IMR-90 (cell line): ENCODE results near the gene PLB1. TPM values are rescaled to one million over a fixed set of nuclear protein-coding genes. Genes with fewer than 3 reads are reported as not detected.

ENCODE experiments used
- ATAC-seq: fragments of 200-7000 bp; cut with Tn5 transposase; 2 replicates; pipeline ENCODE4 v1.9.1; 2020; ENCODE audit warnings: low read depth, mild to moderate bottlenecking, moderate library complexity
- BruUV-seq: library from RNA; stranded (reverse); fragments of 400-500 nt; replicated peaks from 2 replicates; lab custom pipeline; 2021; lab: Mats Ljungman, UMichigan
- CTCF ChIA-PET: fragments of 300-600 bp; formaldehyde crosslinking; extraction: SDS; loops from one replicate; lab custom pipeline; 2021; ENCODE audit warnings: antibody characterized with exemption; lab: Yijun Ruan, JAX
- POLR2A ChIA-PET: fragments of 300-600 bp; sonication (Branson Sonifier 250); formaldehyde crosslinking; loops from one replicate; lab custom pipeline; 2022; ENCODE audit warnings: antibody characterized with exemption; ENCODE audit not compliant: unreplicated experiment; lab: Charles Lee
- DNase-seq: peaks from one replicate; pipeline ENCODE4 v3.0.0; 2013
- H2AFZ ChIP-seq: replicated peaks from 2 replicates; pipeline ENCODE3; 2013; ENCODE audit warnings: low read length, mild to moderate bottlenecking; ENCODE audit not compliant: poor library complexity
- H2AK5ac ChIP-seq: 2 replicates; pipeline ENCODE4 v1.6.1; 2013; ENCODE audit warnings: low read depth, low read length, inconsistent platforms
- H2AK9ac ChIP-seq: replicated peaks from 2 replicates; pipeline ENCODE3; 2013; ENCODE audit warnings: mild to moderate bottlenecking, low read depth, low read length, moderate library complexity; ENCODE audit not compliant: poor library complexity
- H2BK120ac ChIP-seq: 2 replicates; pipeline ENCODE4 v1.6.1; 2013; ENCODE audit warnings: low read depth, low read length, inconsistent platforms
- H2BK15ac ChIP-seq: 3 replicates; pipeline ENCODE4 v1.6.1; 2013; ENCODE audit warnings: low read depth, low read length, inconsistent platforms
- H2BK20ac ChIP-seq: 2 replicates; pipeline ENCODE4 v1.6.1; 2013; ENCODE audit warnings: low read depth, mild to moderate bottlenecking, inconsistent platforms, low read length, moderate library complexity
- H2BK5ac ChIP-seq: 2 replicates; pipeline ENCODE4 v1.6.1; 2013; ENCODE audit warnings: mild to moderate bottlenecking, low read depth, low read length, inconsistent platforms; ENCODE audit not compliant: poor library complexity, severe bottlenecking
- H3K14ac ChIP-seq: replicated peaks from 2 replicates; pipeline ENCODE4 v1.6.1; 2013; ENCODE audit warnings: low read depth, low read length, inconsistent platforms
- H3K18ac ChIP-seq: 2 replicates; pipeline ENCODE4 v1.6.1; 2013; ENCODE audit warnings: low read depth, low read length, control low read depth
- H3K23ac ChIP-seq: 2 replicates; pipeline ENCODE4 v1.6.1; 2013; ENCODE audit warnings: low read depth, low read length, inconsistent platforms
- H3K27ac ChIP-seq: 2 replicates; pipeline ENCODE4 v1.5.1; 2013; ENCODE audit warnings: mild to moderate bottlenecking, control low read depth, low read length; ENCODE audit not compliant: insufficient read depth
- H3K27me3 ChIP-seq: 2 replicates; pipeline ENCODE4 v1.6.1; 2013; ENCODE audit warnings: low read length; ENCODE audit not compliant: control insufficient read depth, insufficient read depth
- H3K36me3 ChIP-seq: 2 replicates; pipeline ENCODE4 v1.6.1; 2013; ENCODE audit warnings: low read length, mixed read lengths; ENCODE audit not compliant: control insufficient read depth, insufficient read depth
- H3K4ac ChIP-seq: 2 replicates; pipeline ENCODE4 v1.6.1; 2013; ENCODE audit warnings: low read depth, low read length, inconsistent platforms
- H3K4me1 ChIP-seq: 2 replicates; pipeline ENCODE4 v1.6.1; 2013; ENCODE audit warnings: low read length, mixed read lengths; ENCODE audit not compliant: control insufficient read depth, insufficient read depth
- H3K4me2 ChIP-seq: 2 replicates; pipeline ENCODE4 v1.6.1; 2013; ENCODE audit warnings: low read depth, mild to moderate bottlenecking, control low read depth, low read length, moderate library complexity
- H3K4me3 ChIP-seq: 2 replicates; pipeline ENCODE4 v1.5.1; 2013; ENCODE audit warnings: low read depth, mild to moderate bottlenecking, control low read depth, low read length, moderate library complexity; ENCODE audit not compliant: insufficient read depth
- H3K56ac ChIP-seq: 2 replicates; pipeline ENCODE4 v1.6.1; 2013; ENCODE audit warnings: low read length, inconsistent platforms; ENCODE audit not compliant: insufficient read depth; ENCODE audit errors: extremely low read depth
- H3K79me1 ChIP-seq, 2 experiments: 2 replicates each; pipeline ENCODE4 v1.6.1; 2013; ENCODE audit warnings: low read length in 2 of 2, inconsistent platforms in 1 of 2, low read depth in 1 of 2
- H3K9ac ChIP-seq: 2 replicates; pipeline ENCODE4 v1.6.1; 2013; ENCODE audit warnings: low read depth, low read length, control low read depth
- H3K9me1 ChIP-seq: 2 replicates; pipeline ENCODE4 v1.6.1; 2013; ENCODE audit warnings: low read length, inconsistent platforms; ENCODE audit not compliant: insufficient read depth
- H3K9me3 ChIP-seq: 2 replicates; pipeline ENCODE4 v1.6.1; 2013; ENCODE audit warnings: low read length; ENCODE audit not compliant: control insufficient read depth, insufficient read depth
- H4K20me1 ChIP-seq: 2 replicates; pipeline ENCODE4 v1.6.1; 2013; ENCODE audit warnings: low read length, inconsistent platforms; ENCODE audit not compliant: insufficient read depth
- H4K5ac ChIP-seq: 2 replicates; pipeline ENCODE4 v1.6.1; 2013; ENCODE audit warnings: mild to moderate bottlenecking, low read depth, low read length, control low read depth
- H4K8ac ChIP-seq, 2 experiments: 2 replicates each; pipeline ENCODE4 v1.6.1; 2013; ENCODE audit warnings: low read depth in 2 of 2, low read length in 2 of 2, control low read depth in 1 of 2, inconsistent platforms in 1 of 2
- H4K91ac ChIP-seq: 2 replicates; pipeline ENCODE4 v1.6.1; 2013; ENCODE audit warnings: low read depth, low read length, inconsistent platforms; ENCODE audit not compliant: insufficient read depth
- BHLHE40 ChIP-seq: fragments of 150-350 bp; IDR thresholded peaks from 2 replicates; pipeline ENCODE4 v1.6.1; 2016; ENCODE audit warnings: mild to moderate bottlenecking, low read depth, low read length
- CEBPB ChIP-seq: IDR thresholded peaks from 2 replicates; pipeline ENCODE4 v1.6.1; 2012; ENCODE audit warnings: low read depth, low read length, improper control_type of control experiment
- CHD1 ChIP-seq: IDR thresholded peaks from 2 replicates; pipeline ENCODE4 v1.6.1; 2012; ENCODE audit warnings: low read depth, low read length, improper control_type of control experiment
- ELK1 ChIP-seq: fragments of 150-350 bp; IDR thresholded peaks from 2 replicates; pipeline ENCODE4 v1.6.1; 2016; ENCODE audit warnings: low read depth, mild to moderate bottlenecking, low read length, moderate library complexity, borderline replicate concordance
- FOS ChIP-seq: fragments of 150-350 bp; IDR thresholded peaks from 2 replicates; pipeline ENCODE4 v1.6.1; 2016; ENCODE audit warnings: low read depth, low read length
- MAFK ChIP-seq: IDR thresholded peaks from 2 replicates; pipeline ENCODE4 v1.6.1; 2012; ENCODE audit warnings: low read depth, low read length, improper control_type of control experiment
- MAZ ChIP-seq: IDR thresholded peaks from 2 replicates; pipeline ENCODE4 v1.6.1; 2012; ENCODE audit warnings: low read depth, mild to moderate bottlenecking, low read length, improper control_type of control experiment, moderate library complexity, borderline replicate concordance
- MXI1 ChIP-seq: IDR thresholded peaks from 2 replicates; pipeline ENCODE4 v1.6.1; 2012; ENCODE audit warnings: low read depth, mild to moderate bottlenecking, low read length, moderate library complexity, borderline replicate concordance
- NFE2L2 ChIP-seq: fragments of 150-350 bp; IDR thresholded peaks from 2 replicates; pipeline ENCODE4 v1.6.1; 2016; ENCODE audit warnings: low read depth, mild to moderate bottlenecking, low read length
- RCOR1 ChIP-seq: IDR thresholded peaks from 2 replicates; pipeline ENCODE4 v1.6.1; 2012; ENCODE audit warnings: mild to moderate bottlenecking, low read length, improper control_type of control experiment; ENCODE audit not compliant: insufficient replicate concordance
- RFX5 ChIP-seq: IDR thresholded peaks from 2 replicates; pipeline ENCODE4 v1.8.0; 2012; ENCODE audit warnings: low read depth, mild to moderate bottlenecking, low read length, moderate library complexity
- SMC3 ChIP-seq: fragments of 150-350 bp; IDR thresholded peaks from 2 replicates; pipeline ENCODE4 v1.6.1; 2016; ENCODE audit warnings: low read depth, mild to moderate bottlenecking, antibody characterized with exemption, low read length, moderate library complexity
- WGBS, 2 experiments: methylation state at CpG; one replicate each; pipeline versions ENCODE4 v1.1.5 to v1.1.7; 2013; ENCODE audit warnings: missing lambda C conversion rate in 2 of 2; ENCODE audit not compliant: insufficient read length in 1 of 2; ENCODE audit errors: extremely low coverage in 2 of 2; 5-methylcytosine and 5-hydroxymethylcytosine counted together
- dilution Hi-C: fragments of 300-500 bp; cut with HindIII; formaldehyde crosslinking; loops from one replicate; pipeline ENCODE4 v1.14.3; 2018; ENCODE audit warnings: low sequenced_read_pairs; ENCODE audit not compliant: unreplicated experiment
- in situ Hi-C: fragments of 300-500 bp; cut with MboI; formaldehyde crosslinking; loops from 3 replicates; pipeline ENCODE4 v1.14.3; 2019; ENCODE audit warnings: low sequenced_read_pairs, inconsistent platforms, mixed read lengths
- intact Hi-C: fragments of 100-400 bp; cut with micrococcal nuclease; formaldehyde crosslinking; loops from 2 replicates; pipeline ENCODE4 v1.10.0; 2022
- polyA plus RNA-seq, 3 experiments: library from polyadenylated mRNA; depleted of rRNA; stranded (reverse); fragments of >200 nt; gene quantifications; 2 replicates each; pipeline ENCODE4 v1.2.3, GENCODE V29; 2012; ENCODE audit warnings: low replicate concordance in 1 of 3
- total RNA-seq: library from RNA; depleted of rRNA; stranded (reverse); fragments of >200 nt; gene quantifications from 2 replicates; pipeline ENCODE4 v1.2.3, GENCODE V29; 2012
- TF ChIP-seq, protein P1 (sequence below): fragments of 150-350 bp; IDR thresholded peaks from 2 replicates; pipeline ENCODE4 v1.6.1; 2017; ENCODE audit warnings: mild to moderate bottlenecking, antibody characterized with exemption, low read length, low read depth
- TF ChIP-seq, protein P2 (sequence below): conservative IDR thresholded peaks from 2 replicates; pipeline ENCODE4 v1.5.1; 2012; ENCODE audit warnings: mild to moderate bottlenecking, low read depth, low read length, improper control_type of control experiment

Gene PLB1
- total and polyA plus RNA-seq, 2 of the 4 experiments (the other 2 are of a cell fraction): 0.74 to 0.90 TPM

DNA sequence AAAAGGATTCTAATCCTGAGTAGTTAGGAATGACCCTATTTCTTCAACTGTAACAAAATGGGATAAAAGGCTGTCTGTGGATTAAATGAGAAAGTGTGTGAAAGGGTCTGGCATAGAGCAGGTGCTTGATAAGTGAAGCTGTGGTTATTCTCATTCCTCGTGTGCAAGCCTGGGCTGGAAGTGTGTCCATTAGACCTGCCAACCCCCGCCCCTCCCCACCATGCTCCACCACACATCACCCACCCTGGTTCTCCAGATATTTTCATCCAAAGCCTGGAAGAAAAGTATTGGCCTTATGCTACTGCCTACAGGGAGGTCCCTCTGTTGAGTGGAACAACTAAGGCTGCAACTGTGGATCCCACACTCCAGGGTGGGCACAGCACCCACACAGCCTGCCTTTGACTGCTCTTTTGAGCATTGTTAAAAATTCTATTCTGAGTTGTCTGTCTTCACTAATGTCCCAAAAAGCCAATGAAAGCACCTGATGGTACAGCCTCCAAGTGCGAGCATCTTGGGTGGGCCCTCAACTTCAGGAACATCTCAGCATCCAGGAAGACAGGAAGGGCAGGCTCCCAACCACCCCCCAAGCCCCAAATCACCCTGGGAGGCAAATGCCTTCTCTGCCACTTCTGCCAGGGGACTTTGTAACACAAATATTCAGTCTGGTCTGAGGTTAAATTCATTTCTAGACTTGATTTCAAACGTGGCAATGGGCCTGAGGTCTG is 153.0 kb downstream of the PLB1 start:
- peaks cover 10% of the 10 kb centered on the region for H3K4me1 ChIP-seq
- WGBS, 2 experiments: no CpG with 5 or more reads among the region's 4 CpGs

More for the DNA sequence above, 153.0 kb downstream of the PLB1 start:
- H3K18ac ChIP-seq: no peak overlapping the region
- H2AK5ac ChIP-seq: peak overlapping the region; percentile 5; the same call in 1 of the 2 replicates
- DNase-seq: no peak
- H2BK15ac ChIP-seq: 0 out of 3 replicates have a peak overlapping the region, but pooled peaks have one; percentile 16
- H3K4ac ChIP-seq: no peak overlapping the region; the same call in none of the 2 replicates
- H2BK20ac ChIP-seq: no peak overlapping the region
- H2AK9ac ChIP-seq: no peak overlapping the region
- no peak overlapping the region for H3K56ac ChIP-seq
- H2BK5ac ChIP-seq: no peak overlapping the region
- no peaks in the 10 kb centered on the region for H3K27me3 ChIP-seq
- peak overlapping the region; percentile 37 for H2AFZ ChIP-seq
- ATAC-seq: no peak
- no TSS peak for BruUV-seq
- no peak overlapping the region for H3K4me3 ChIP-seq
- dilution Hi-C loops: no loop called here
- no peaks in the 10 kb centered on the region for H3K36me3 ChIP-seq
- no peak overlapping the region for H3K9ac ChIP-seq
- intact Hi-C loops: no loop called here
- H2BK120ac ChIP-seq: peak overlapping the region; percentile 48; the same call in 1 of the 2 replicates
- no peak overlapping the region for H3K14ac ChIP-seq
- H4K8ac ChIP-seq: 0 out of 4 replicates have a peak overlapping the region, but pooled peaks of 1 of the 2 experiments have one; percentile 10
- H3K27ac ChIP-seq: no peak overlapping the region
- no peak overlapping the region; the same call in 1 of the 2 replicates for H4K91ac ChIP-seq
- peaks cover 12% of the 10 kb centered on the region; the same call in 1 of the 2 replicates for H3K9me1 ChIP-seq
- H3K9me3 ChIP-seq: no peaks in the 10 kb centered on the region
- H3K79me1 ChIP-seq: no peaks in the 10 kb centered on the region
- H3K23ac ChIP-seq: no peak overlapping the region
- in situ Hi-C loops: no loop called here
- H4K20me1 ChIP-seq: no peaks in the 10 kb centered on the region
- H4K5ac ChIP-seq: no peak overlapping the region
- no peak overlapping the region for H3K4me2 ChIP-seq
- TF ChIP-seq, protein P1, sequence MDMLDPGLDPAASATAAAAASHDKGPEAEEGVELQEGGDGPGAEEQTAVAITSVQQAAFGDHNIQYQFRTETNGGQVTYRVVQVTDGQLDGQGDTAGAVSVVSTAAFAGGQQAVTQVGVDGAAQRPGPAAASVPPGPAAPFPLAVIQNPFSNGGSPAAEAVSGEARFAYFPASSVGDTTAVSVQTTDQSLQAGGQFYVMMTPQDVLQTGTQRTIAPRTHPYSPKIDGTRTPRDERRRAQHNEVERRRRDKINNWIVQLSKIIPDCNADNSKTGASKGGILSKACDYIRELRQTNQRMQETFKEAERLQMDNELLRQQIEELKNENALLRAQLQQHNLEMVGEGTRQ: no peak
- TF ChIP-seq RCOR1 (no peak), MXI1 (no peak), FOS (no peak), NFE2L2 (no peak), MAFK (no peak), CEBPB (no peak), MAZ (no peak), SMC3 (no peak), RFX5 (no peak), ELK1 (no peak), CHD1 (no peak), BHLHE40 (no peak)
- TF ChIP-seq, protein P2, sequence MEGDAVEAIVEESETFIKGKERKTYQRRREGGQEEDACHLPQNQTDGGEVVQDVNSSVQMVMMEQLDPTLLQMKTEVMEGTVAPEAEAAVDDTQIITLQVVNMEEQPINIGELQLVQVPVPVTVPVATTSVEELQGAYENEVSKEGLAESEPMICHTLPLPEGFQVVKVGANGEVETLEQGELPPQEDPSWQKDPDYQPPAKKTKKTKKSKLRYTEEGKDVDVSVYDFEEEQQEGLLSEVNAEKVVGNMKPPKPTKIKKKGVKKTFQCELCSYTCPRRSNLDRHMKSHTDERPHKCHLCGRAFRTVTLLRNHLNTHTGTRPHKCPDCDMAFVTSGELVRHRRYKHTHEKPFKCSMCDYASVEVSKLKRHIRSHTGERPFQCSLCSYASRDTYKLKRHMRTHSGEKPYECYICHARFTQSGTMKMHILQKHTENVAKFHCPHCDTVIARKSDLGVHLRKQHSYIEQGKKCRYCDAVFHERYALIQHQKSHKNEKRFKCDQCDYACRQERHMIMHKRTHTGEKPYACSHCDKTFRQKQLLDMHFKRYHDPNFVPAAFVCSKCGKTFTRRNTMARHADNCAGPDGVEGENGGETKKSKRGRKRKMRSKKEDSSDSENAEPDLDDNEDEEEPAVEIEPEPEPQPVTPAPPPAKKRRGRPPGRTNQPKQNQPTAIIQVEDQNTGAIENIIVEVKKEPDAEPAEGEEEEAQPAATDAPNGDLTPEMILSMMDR: no peak
- ChIA-PET POLR2A (no interaction called here), CTCF (no interaction called here)
